ELR (cell line): ENCODE data around the gene ALG8.
"Not testable (repeated sequence)": the region's sequence is repeated elsewhere in the genome, so short reads cannot be mapped to it uniquely, and the experiment has no call there.

Experiments used
- DNase-seq: peaks from one replicate; pipeline ENCODE4 v3.0.0-alpha.2; 2015; ENCODE audit warnings: low read depth

Gene ALG8

GRCh38 chr11:78071717-78072116, 67.7 kb downstream of the ALG8 start:
- DNase-seq, result no peak

- no peak for DNase-seq
Observed at GRCh38 chr11:78070621-78071020, 68.8 kb downstream of the ALG8 start.

- DNase-seq, result no peak
Observed at GRCh38 chr11:78069465-78069864, 70.0 kb downstream of the ALG8 start.

GRCh38 chr11:78067704-78068103, 71.7 kb downstream of the ALG8 start:
- no peak for DNase-seq

- no peak for DNase-seq
Observed at GRCh38 chr11:78066471-78066870, 73.0 kb downstream of the ALG8 start.

GRCh38 chr11:78065203-78065602, 74.2 kb downstream of the ALG8 start:
- DNase-seq, result no peak

GRCh38 chr11:78063440-78064181, 75.8 kb downstream of the ALG8 start, which contains the start of gene THRSP:
Gene THRSP, plus strand, starts transcription at chr11:78063861. Its CDS starts 21 bp downstream, at chr11:78063882.
- no peak for DNase-seq

- DNase-seq, result no peak
Observed at GRCh38 chr11:78062671-78063070, 76.8 kb downstream of the ALG8 start.

- no peak for DNase-seq
Observed at GRCh38 chr11:78061921-78062311, 77.5 kb downstream of the ALG8 start.

GRCh38 chr11:78061088-78061920, 78.1 kb downstream of the ALG8 start:
- no peak for DNase-seq

- DNase-seq, result no peak
Observed at GRCh38 chr11:78060533-78060932, 78.9 kb downstream of the ALG8 start.

- DNase-seq, result not testable (repeated sequence)
Observed at GRCh38 chr11:78059749-78060328, 79.6 kb downstream of the ALG8 start.

- DNase-seq, result no peak
Observed at GRCh38 chr11:78057462-78058055, 81.9 kb downstream of the ALG8 start.

- DNase-seq, result no peak
Observed at GRCh38 chr11:78056093-78056492, 83.3 kb downstream of the ALG8 start.

- no peak for DNase-seq
Observed at GRCh38 chr11:78054971-78055370, 84.5 kb downstream of the ALG8 start.

- DNase-seq, result peak; percentile 85
Observed at GRCh38 chr11:78050964-78051831, 88.2 kb downstream of the ALG8 start.
